CD8-positive, alpha-beta memory T cell (primary cell): ENCODE data around the gene SEC14L5. TPM values are rescaled to one million over a fixed set of nuclear protein-coding genes. Genes with fewer than 3 reads are reported as not detected.
A peak's percentile ranks its signal among the peaks of the same experiment; 100 is the strongest.

ENCODE experiments used
- CTCF ChIA-PET: fragments of 350-600 bp; sonication (Branson Sonifier 250); formaldehyde crosslinking; loops from one replicate; lab custom pipeline; 2021; ENCODE audit warnings: antibody characterized with exemption; lab: Charles Lee
- POLR2A ChIA-PET: fragments of 350-600 bp; sonication (Branson Sonifier 250); formaldehyde crosslinking; loops from one replicate; lab custom pipeline; 2021; ENCODE audit warnings: antibody characterized with exemption; lab: Charles Lee
- DNase-seq, 5 donors: peaks; one replicate each; pipeline versions ENCODE4 v3.0.0 to v3.0.0-alpha.2; 2020 to 2022; ENCODE audit warnings: mixed read lengths in 1 of 5
- H3K27ac ChIP-seq: one replicate; pipeline ENCODE4 v1.7.0; 2013; ENCODE audit warnings: low read depth, mild to moderate bottlenecking, low read length, moderate library complexity
- H3K27me3 ChIP-seq: 2 replicates; pipeline ENCODE4 v1.7.0; 2013; ENCODE audit warnings: low read length, mild to moderate bottlenecking; ENCODE audit not compliant: insufficient read depth, poor library complexity, severe bottlenecking
- H3K36me3 ChIP-seq: 2 replicates; pipeline ENCODE4 v1.7.0; 2013; ENCODE audit warnings: mild to moderate bottlenecking, low read length, moderate library complexity; ENCODE audit not compliant: insufficient read depth
- H3K4me1 ChIP-seq: 2 replicates; pipeline ENCODE4 v1.7.0; 2013; ENCODE audit warnings: mild to moderate bottlenecking, low read length, moderate library complexity; ENCODE audit not compliant: insufficient read depth
- H3K4me3 ChIP-seq: 2 replicates; pipeline ENCODE4 v1.7.0; 2013; ENCODE audit warnings: mild to moderate bottlenecking, low read length
- H3K9me3 ChIP-seq: 2 replicates; pipeline ENCODE4 v1.7.0; 2013; ENCODE audit warnings: mild to moderate bottlenecking, low read length
- H3K27ac Mint-ChIP-seq, 8 donors: one replicate each; pipeline ENCODE4 v1.8.0; 2020 to 2021; ENCODE audit warnings: mixed read lengths in 8 of 8, mild to moderate bottlenecking in 6 of 8, inconsistent platforms in 3 of 8, moderate library complexity in 3 of 8
- H3K27me3 Mint-ChIP-seq, 2 donors: one replicate each; pipeline ENCODE4 v1.8.0; 2020 to 2021; ENCODE audit warnings: mixed read lengths in 2 of 2, mild to moderate bottlenecking in 1 of 2, moderate library complexity in 1 of 2
- H3K36me3 Mint-ChIP-seq, 3 donors: one replicate each; pipeline ENCODE4 v1.8.0; 2020 to 2021; ENCODE audit warnings: mixed read lengths in 3 of 3, inconsistent platforms in 1 of 3, mild to moderate bottlenecking in 1 of 3
- H3K4me1 Mint-ChIP-seq, 3 donors: one replicate each; pipeline ENCODE4 v1.8.0; 2020 to 2021; ENCODE audit warnings: mixed read lengths in 3 of 3, inconsistent platforms in 1 of 3, mild to moderate bottlenecking in 1 of 3
- H3K4me3 Mint-ChIP-seq, 7 donors: one replicate each; pipeline ENCODE4 v1.8.0; 2020 to 2021; ENCODE audit warnings: mixed read lengths in 7 of 7, mild to moderate bottlenecking in 6 of 7, moderate library complexity in 4 of 7, inconsistent platforms in 2 of 7
- H3K9me3 Mint-ChIP-seq, 5 donors: one replicate each; pipeline ENCODE4 v1.8.0; 2020 to 2022; ENCODE audit warnings: mixed read lengths in 5 of 5, mild to moderate bottlenecking in 3 of 5, moderate library complexity in 2 of 5, inconsistent platforms in 1 of 5
- polyA plus RNA-seq: library from polyadenylated mRNA; unstranded; fragments of 300-500 nt; fragmentation: Illumina TruSeq; gene quantifications from one replicate; pipeline ENCODE4 v1.2.3, GENCODE V29; 2021
- total RNA-seq, 2 experiments: library from RNA; stranded (reverse); gene quantifications; one replicate each; pipeline ENCODE4 v1.2.3, GENCODE V29; 2021

The SEC14L5 gene
- total and polyA plus RNA-seq, 3 experiments from 2014 or later: not detected

- DNase-seq: no peak
- Mint-ChIP-seq H3K4me3 (no peak overlapping the region), H3K9me3 (no peaks in the 10 kb centered on the region), H3K4me1 (no peaks in the 10 kb centered on the region), H3K27ac (no peak overlapping the region), H3K27me3 (peaks cover 0 to 5% of the 10 kb centered on the region in 2 donors), H3K36me3 (no peaks in the 10 kb centered on the region)
- Histone ChIP-seq H3K4me3 (no peak overlapping the region), H3K27ac (no peak overlapping the region), H3K9me3 (no peaks in the 10 kb centered on the region), H3K4me1 (no peaks in the 10 kb centered on the region), H3K27me3 (no peaks in the 10 kb centered on the region), H3K36me3 (no peaks in the 10 kb centered on the region)
- POLR2A ChIA-PET: no interaction called here
- CTCF ChIA-PET: no interaction called here
Observed at GRCh38 chr16:5062051-5062450, 103.9 kb downstream of the SEC14L5 start.

GRCh38 chr16:5062790-5063765 lies 104.9 kb downstream of the SEC14L5 start:
- Histone ChIP-seq H3K4me3 (no peak overlapping the region), H3K36me3 (no peaks in the 10 kb centered on the region), H3K4me1 (no peaks in the 10 kb centered on the region), H3K9me3 (no peaks in the 10 kb centered on the region), H3K27me3 (no peaks in the 10 kb centered on the region), H3K27ac (no peak overlapping the region)
- POLR2A ChIA-PET: no interaction called here
- CTCF ChIA-PET: no interaction called here
- Mint-ChIP-seq H3K4me1 (no peaks in the 10 kb centered on the region), H3K4me3 (no peak overlapping the region), H3K27ac (no peak overlapping the region), H3K9me3 (no peaks in the 10 kb centered on the region), H3K36me3 (no peaks in the 10 kb centered on the region), H3K27me3 (peaks cover 0 to 5% of the 10 kb centered on the region in 2 donors)
- no peak for DNase-seq

GRCh38 chr16:5064915-5065314 lies 106.8 kb downstream of the SEC14L5 start:
- Mint-ChIP-seq H3K4me1 (no peaks in the 10 kb centered on the region), H3K27me3 (peaks cover 0 to 5% of the 10 kb centered on the region in 2 donors), H3K4me3 (no peak overlapping the region), H3K36me3 (no peaks in the 10 kb centered on the region), H3K9me3 (no peaks in the 10 kb centered on the region), H3K27ac (no peak overlapping the region)
- H3K4me1 ChIP-seq: no peaks in the 10 kb centered on the region
- no peaks in the 10 kb centered on the region for H3K9me3 ChIP-seq
- DNase-seq: no peak
- no peaks in the 10 kb centered on the region for H3K36me3 ChIP-seq
- H3K27me3 ChIP-seq: no peaks in the 10 kb centered on the region
- ChIA-PET CTCF (no interaction called here), POLR2A (no interaction called here)
- H3K4me3 ChIP-seq: no peak overlapping the region
- H3K27ac ChIP-seq: no peak overlapping the region

GRCh38 chr16:5065326-5065725 lies 107.2 kb downstream of the SEC14L5 start:
- no peaks in the 10 kb centered on the region for H3K27me3 ChIP-seq
- Mint-ChIP-seq H3K27ac (no peak overlapping the region), H3K27me3 (peaks cover 0 to 5% of the 10 kb centered on the region in 2 donors), H3K4me3 (no peak overlapping the region), H3K36me3 (no peaks in the 10 kb centered on the region), H3K4me1 (no peaks in the 10 kb centered on the region), H3K9me3 (no peaks in the 10 kb centered on the region)
- no peaks in the 10 kb centered on the region for H3K9me3 ChIP-seq
- ChIA-PET POLR2A (no interaction called here), CTCF (no interaction called here)
- H3K27ac ChIP-seq: no peak overlapping the region
- H3K4me1 ChIP-seq: no peaks in the 10 kb centered on the region
- no peak overlapping the region for H3K4me3 ChIP-seq
- no peak for DNase-seq
- H3K36me3 ChIP-seq: no peaks in the 10 kb centered on the region

- H3K4me3 ChIP-seq: no peak within 1 kb of the TSS
- no peaks in the 10 kb centered on the region for H3K36me3 ChIP-seq
- no peak within 1 kb of the TSS for H3K27ac ChIP-seq
- H3K9me3 ChIP-seq: no peaks in the 10 kb centered on the region
- Mint-ChIP-seq H3K27ac (peak within 1 kb of the TSS in 1 of 8 donors; percentile 77), H3K27me3 (peaks cover 0 to 5% of the 10 kb centered on the region in 2 donors), H3K4me1 (peaks cover under 1 to 2% (median 1%) of the 10 kb centered on the region in 3 donors), H3K9me3 (no peaks in the 10 kb centered on the region), H3K4me3 (no peak within 1 kb of the TSS), H3K36me3 (no peaks in the 10 kb centered on the region)
- POLR2A ChIA-PET: no interaction called here
- H3K27me3 ChIP-seq: no peaks in the 10 kb centered on the region
- DNase-seq: no peak
- no peaks in the 10 kb centered on the region for H3K4me1 ChIP-seq
- CTCF ChIA-PET: interaction anchor here (1.0 kb wide), 1 partner anchor 9 kb away, joined by 3 read pairs; no protein-coding TSS in a partner anchor
Observed at GRCh38 chr16:5065813-5066212, 107.7 kb downstream of the SEC14L5 start, which contains the start of gene C16orf89. C16orf89 (minus strand) TSS chr16:5065956; CDS start chr16:5065908, 48 bp downstream.

GRCh38 chr16:5066511-5066910 lies 108.4 kb downstream of the SEC14L5 start:
- POLR2A ChIA-PET: no interaction called here
- no peak overlapping the region for H3K4me3 ChIP-seq
- no peaks in the 10 kb centered on the region for H3K27me3 ChIP-seq

More at GRCh38 chr16:5066511-5066910, 108.4 kb downstream of the SEC14L5 start:
- Mint-ChIP-seq H3K9me3 (no peaks in the 10 kb centered on the region), H3K4me3 (no peak overlapping the region), H3K4me1 (peaks cover 8 to 9% (median 8%) of the 10 kb centered on the region in 3 donors), H3K36me3 (no peaks in the 10 kb centered on the region), H3K27ac (no peak overlapping the region), H3K27me3 (peaks cover 0 to 5% of the 10 kb centered on the region in 2 donors)
- CTCF ChIA-PET: interaction anchor here (1.0 kb wide), 1 partner anchor 10 kb away, joined by 3 read pairs; no protein-coding TSS in a partner anchor
- no peaks in the 10 kb centered on the region for H3K9me3 ChIP-seq
- H3K36me3 ChIP-seq: no peaks in the 10 kb centered on the region
- peaks cover 7% of the 10 kb centered on the region for H3K4me1 ChIP-seq
- no peak for DNase-seq
- no peak overlapping the region for H3K27ac ChIP-seq

Other genes starting within 250 kb of the SEC14L5 start
- 10 to 100 TPM; 16.9 to 18.5 TPM for gene ANKS3, start 224.1 kb upstream of the SEC14L5 start, total RNA-seq
- gene ANKS3, start 224.1 kb upstream of the SEC14L5 start, polyA plus RNA-seq: 4.3 TPM
- under 1 TPM; 0.15 to 0.31 TPM for gene DNAAF8, start 223.8 kb upstream of the SEC14L5 start, total RNA-seq
- gene DNAAF8, start 223.8 kb upstream of the SEC14L5 start, polyA plus RNA-seq: 0.35 TPM
- 10 to 100 TPM; 12.7 to 13.7 TPM for gene ZNF500, start 191.2 kb upstream of the SEC14L5 start, total RNA-seq
- gene ZNF500, start 191.2 kb upstream of the SEC14L5 start, polyA plus RNA-seq: 15.2 TPM
- gene SEPTIN12, start 170.0 kb upstream of the SEC14L5 start, total RNA-seq: not detected
- gene SEPTIN12, start 170.0 kb upstream of the SEC14L5 start, polyA plus RNA-seq: not detected
- gene SMIM22, start 163.0 kb upstream of the SEC14L5 start, total RNA-seq: not detected
- gene SMIM22, start 163.0 kb upstream of the SEC14L5 start, polyA plus RNA-seq: not detected
- 1 to 10 TPM; 7.4 to 8.1 TPM for gene ROGDI, start 155.7 kb upstream of the SEC14L5 start, total RNA-seq
- gene ROGDI, start 155.7 kb upstream of the SEC14L5 start, polyA plus RNA-seq: 7.8 TPM
- 100 to 1,000 TPM; 104 to 110 TPM for gene GLYR1, start 111.0 kb upstream of the SEC14L5 start, total RNA-seq
- gene GLYR1, start 111.0 kb upstream of the SEC14L5 start, polyA plus RNA-seq: 40.2 TPM
- gene UBN1, start 110.8 kb upstream of the SEC14L5 start, total RNA-seq: 10 to 100 TPM; 40.3 to 41.0 TPM
- gene UBN1, start 110.8 kb upstream of the SEC14L5 start, polyA plus RNA-seq: 23.3 TPM
- not detected for gene PPL, start 21.2 kb upstream of the SEC14L5 start, total RNA-seq
- 0.29 TPM for gene PPL, start 21.2 kb upstream of the SEC14L5 start, polyA plus RNA-seq
- 10 to 100 TPM; 18.8 to 19.0 TPM for gene NAGPA, start 75.6 kb downstream of the SEC14L5 start, total RNA-seq
- gene NAGPA, start 75.6 kb downstream of the SEC14L5 start, polyA plus RNA-seq: 33.3 TPM
- not detected for gene C16orf89, start 107.6 kb downstream of the SEC14L5 start, total RNA-seq
- gene C16orf89, start 107.6 kb downstream of the SEC14L5 start, polyA plus RNA-seq: not detected
- 10 to 100 TPM; 47.8 to 50.7 TPM for gene ALG1, start 113.5 kb downstream of the SEC14L5 start, total RNA-seq
- 32.8 TPM for gene ALG1, start 113.5 kb downstream of the SEC14L5 start, polyA plus RNA-seq
- gene EEF2KMT, start 139.5 kb downstream of the SEC14L5 start, total RNA-seq: 10 to 100 TPM; 29.1 to 30.9 TPM
- gene EEF2KMT, start 139.5 kb downstream of the SEC14L5 start, polyA plus RNA-seq: 17.1 TPM